Sigmoid colon (tissue), 7 donors: ENCODE measurements around the gene PPFIA2. TPM values are rescaled to one million over a fixed set of nuclear protein-coding genes. Genes with fewer than 3 reads are reported as not detected.
"Not testable (repeated sequence)": the region's sequence is repeated elsewhere in the genome, so short reads cannot be mapped to it uniquely, and the experiment has no call there.

ENCODE experiments used
- DNase-seq: peaks from one replicate; pipeline ENCODE4 v3.0.0-alpha.2; 2019
- H3K27ac ChIP-seq, 4 donors: fragments of 200-600 bp; sonication (generic); one replicate each; pipeline ENCODE4 v1.5.1; 2016 to 2019; ENCODE audit warnings: mild to moderate bottlenecking in 1 of 4
- H3K27me3 ChIP-seq, 3 donors: fragments of 200-600 bp; sonication (generic); one replicate each; pipeline ENCODE4 v1.5.1; 2019; ENCODE audit warnings: mild to moderate bottlenecking in 1 of 3
- H3K36me3 ChIP-seq, 4 donors: fragments of 200-600 bp; sonication (generic); one replicate each; pipeline ENCODE4 v1.5.1; 2016 to 2019
- H3K4me1 ChIP-seq, 4 donors: fragments of 200-600 bp; sonication (generic); one replicate each; pipeline ENCODE4 v1.5.1; 2017 to 2019
- H3K4me3 ChIP-seq, 4 donors: fragments of 200-600 bp; sonication (generic); one replicate each; pipeline ENCODE4 v1.5.1; 2017 to 2019; ENCODE audit warnings: mild to moderate bottlenecking in 2 of 4, moderate library complexity in 1 of 4
- H3K9me3 ChIP-seq, 4 donors: fragments of 200-600 bp in 3 of 4; sonication (generic) in 3 of 4; one replicate each; pipeline versions ENCODE4 v1.5.1 to v1.6.1; 2013 to 2019
- CTCF ChIP-seq, 4 experiments: fragments of 450-650 bp in 3 of 4; fragments of 200-600 bp in 1 of 4; IDR thresholded peaks; one replicate each; pipeline ENCODE4 v1.5.1; 2016 to 2019; ENCODE audit warnings: antibody characterized with exemption in 4 of 4, mild to moderate bottlenecking in 3 of 4, moderate library complexity in 2 of 4
- EP300 ChIP-seq, 4 donors: sonication (generic); formaldehyde crosslinking; IDR thresholded peaks; one replicate each; pipeline ENCODE4 v1.6.1; 2017; ENCODE audit warnings: antibody characterized with exemption in 4 of 4
- POLR2A ChIP-seq, 2 donors: fragments of 450-650 bp; IDR thresholded peaks; one replicate each; pipeline ENCODE4 v1.6.1; 2016; ENCODE audit warnings: antibody characterized with exemption in 2 of 2, mild to moderate bottlenecking in 2 of 2, moderate library complexity in 2 of 2
- POLR2AphosphoS5 ChIP-seq, 4 donors: sonication (generic); formaldehyde crosslinking; IDR thresholded peaks; one replicate each; pipeline ENCODE4 v1.6.1; 2017; ENCODE audit warnings: antibody characterized with exemption in 4 of 4
- WGBS, 2 donors: extraction: QIAGEN DNeasy Blood & Tissue Kit; methylation state at CpG; one replicate each; pipeline ENCODE4 v1.1.7; 2013; 5-methylcytosine and 5-hydroxymethylcytosine counted together
- intact Hi-C: fragments of 100-400 bp; cut with DNase I; formaldehyde crosslinking; loops from one replicate; pipeline ENCODE4 v1.15.1; 2023
- polyA plus RNA-seq, 3 donors: library from polyadenylated mRNA; stranded (reverse); fragments of 200-250 nt; gene quantifications; one replicate each; pipeline ENCODE4 v1.2.3, GENCODE V29; 2013
- total RNA-seq, 4 donors: library from RNA; depleted of rRNA; stranded (reverse); fragments of >200 nt; gene quantifications; one replicate each; pipeline ENCODE4 v1.1.0, GENCODE V29; 2016
- donor health status: healthy with polysubstance abuse.
- donor health status: Bipolar disorder and iron deficiency.
- donor health status: healthy.

The PPFIA2 gene
- total and polyA plus RNA-seq, 7 donors: 0.44 to 4.4 (median 2.5) TPM; not detected in 2

GRCh38 chr12:81211306-81211705 is 547.8 kb downstream of the PPFIA2 start:
- Histone ChIP-seq H3K4me1 (peaks cover 0 to 21% (median 11%) of the 10 kb centered on the region in 4 donors), H3K9me3 (no peaks in the 10 kb centered on the region), H3K4me3 (no peak overlapping the region), H3K27me3 (no peaks in the 10 kb centered on the region), H3K36me3 (no peaks in the 10 kb centered on the region), H3K27ac (no peak overlapping the region)
- intact Hi-C loops: no loop called here
- WGBS, 2 donors: 98 to 100% methylated on average over 1 of the region's 1 CpG
- DNase-seq: no peak
- no peak for TF ChIP-seq POLR2AphosphoS5 (IDR thresholded peaks at IDR 0.05)
- TF ChIP-seq EP300 (IDR thresholded peaks at IDR 0.05): no peak
- TF ChIP-seq CTCF (IDR thresholded peaks at IDR 0.05): no peak
- no peak for TF ChIP-seq POLR2A (IDR thresholded peaks at IDR 0.05)

GRCh38 chr12:81209772-81210225 is 549.4 kb downstream of the PPFIA2 start:
- 62 to 75% methylated on average over 2 of the region's 2 CpGs for WGBS, 2 donors
- H3K36me3 ChIP-seq, intact Hi-C loops, H3K27me3 ChIP-seq, DNase-seq, H3K4me3 ChIP-seq, H3K9me3 ChIP-seq: not testable (repeated sequence)
- H3K27ac ChIP-seq: peak overlapping the region in 3 of 4 donors; percentile 31 to 57 (median 44)
- peak in 2 of 4 donors; percentile 14 to 30 for TF ChIP-seq POLR2AphosphoS5 (IDR thresholded peaks at IDR 0.05)
- H3K4me1 ChIP-seq: peaks cover 0 to 21% (median 11%) of the 10 kb centered on the region in 4 donors

GRCh38 chr12:81209012-81209411 is 550.1 kb downstream of the PPFIA2 start:
- intact Hi-C loops: no loop called here
- DNase-seq: no peak
- H3K4me1 ChIP-seq: peaks cover 0 to 21% (median 11%) of the 10 kb centered on the region in 4 donors
- no peaks in the 10 kb centered on the region for H3K27me3 ChIP-seq
- H3K9me3 ChIP-seq: no peaks in the 10 kb centered on the region
- TF ChIP-seq POLR2AphosphoS5 (IDR thresholded peaks at IDR 0.05) (peak in 2 of 4 donors; percentile 41 to 53), CTCF (IDR thresholded peaks at IDR 0.05) (no peak), POLR2A (IDR thresholded peaks at IDR 0.05) (no peak), EP300 (IDR thresholded peaks at IDR 0.05) (no peak)
- no peak overlapping the region for H3K4me3 ChIP-seq
- no peaks in the 10 kb centered on the region for H3K36me3 ChIP-seq
- peak overlapping the region in 1 of 4 donors; percentile 57 for H3K27ac ChIP-seq

- Histone ChIP-seq H3K9me3 (no peaks in the 10 kb centered on the region), H3K27me3 (no peaks in the 10 kb centered on the region), H3K36me3 (no peaks in the 10 kb centered on the region), H3K27ac (peak overlapping the region in 1 of 4 donors; percentile 57), H3K4me1 (peaks cover 0 to 21% (median 11%) of the 10 kb centered on the region in 4 donors), H3K4me3 (no peak overlapping the region)
- 42 to 62% methylated on average over 9 of the region's 9 CpGs for WGBS, 2 donors
- intact Hi-C loops: no loop called here
- TF ChIP-seq POLR2AphosphoS5 (IDR thresholded peaks at IDR 0.05): no peak
- no peak for TF ChIP-seq CTCF (IDR thresholded peaks at IDR 0.05)
- no peak for DNase-seq
These were observed 550.8 kb downstream of the PPFIA2 start for GRCh38 chr12:81208187-81208911.
